K562 (cell line): Measurements from ENCODE around the gene PSMD8.

Experiments used
- CXXC5 ChIP-seq: fragments of 250-450 bp; sonication (Bioruptor Pico); IDR thresholded peaks from 2 replicates; pipeline ENCODE4 v1.8.0; 2022; ENCODE audit warnings: inconsistent platforms, mild to moderate bottlenecking, moderate library complexity
- FOXP1 ChIP-seq: sonication (generic); formaldehyde crosslinking; IDR thresholded peaks from 2 replicates; pipeline ENCODE4 v1.8.0; 2022; ENCODE audit warnings: mild to moderate bottlenecking, missing genetic modification reagents
- HDAC6 ChIP-seq: IDR thresholded peaks from 2 replicates; pipeline ENCODE4 v1.6.1; 2012; ENCODE audit warnings: low read depth, mild to moderate bottlenecking, control low read depth, inconsistent platforms, low read length, moderate library complexity
- MEF2D ChIP-seq: conservative IDR thresholded peaks from 2 replicates; pipeline ENCODE4 v1.6.1; 2016; ENCODE audit warnings: low read depth, missing genetic modification characterization, missing compliant biosample characterization
- POLR2A ChIP-seq: fragments of 450-650 bp; conservative IDR thresholded peaks from 2 replicates; pipeline ENCODE4 v1.6.1; 2016
- SIN3A ChIP-seq, 2 experiments: fragments of 150-350 bp in 1 of 2; IDR thresholded peaks; 2 replicates each; pipeline ENCODE4 v1.6.1; 2011 to 2016; ENCODE audit warnings: borderline replicate concordance in 2 of 2, low read depth in 2 of 2, low read length in 2 of 2, mild to moderate bottlenecking in 2 of 2, moderate library complexity in 2 of 2; ENCODE audit not compliant: control insufficient read depth in 1 of 2
- ZFP1 ChIP-seq: fragments of 450-650 bp; formaldehyde crosslinking; IDR thresholded peaks from 2 replicates; pipeline ENCODE4 v1.4.0; 2020; ENCODE audit warnings: mild to moderate bottlenecking, mixed read lengths
- ZNF780A ChIP-seq: fragments of 250-450 bp; sonication (Bioruptor Pico); IDR thresholded peaks from 2 replicates; pipeline ENCODE4 v1.5.0; 2021; ENCODE audit warnings: mild to moderate bottlenecking
- TF ChIP-seq, protein P1 (sequence below): sonication (generic); formaldehyde crosslinking; IDR thresholded peaks from 2 replicates; pipeline ENCODE4 v1.8.0; 2022; ENCODE audit warnings: missing genetic modification reagents, mild to moderate bottlenecking, borderline replicate concordance
- TF ChIP-seq, protein P2 (sequence below): sonication (generic); formaldehyde crosslinking; IDR thresholded peaks from 2 replicates; pipeline ENCODE4 v1.8.1; 2023; ENCODE audit warnings: mild to moderate bottlenecking, missing genetic modification reagents

DNA sequence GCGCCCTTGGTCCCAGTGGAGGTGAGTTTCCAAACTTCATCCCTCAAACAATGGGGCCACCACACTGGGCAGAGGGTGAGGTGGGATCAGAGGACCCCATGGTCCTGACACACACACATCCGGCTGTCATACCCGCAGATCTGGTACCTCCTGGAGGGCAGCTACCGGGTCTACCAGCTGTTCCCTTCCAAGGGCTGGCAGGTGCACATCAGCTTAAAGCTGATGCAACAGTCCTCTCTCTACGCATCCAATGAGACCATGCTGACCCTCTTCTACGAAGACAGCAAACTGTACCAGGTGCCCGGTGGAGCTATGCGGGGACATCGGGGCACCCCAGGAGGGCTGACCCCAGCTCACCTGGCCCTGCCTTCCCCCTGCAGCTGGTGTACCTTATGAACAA is 14.0 kb upstream of the PSMD8 start:
- TF ChIP-seq ZNF780A, result no peak
- no peak for TF ChIP-seq SIN3A (IDR thresholded peaks at IDR 0.05; ENCODE audit: borderline replicate concordance in 2 of 2, control insufficient read depth in 1 of 2, low read depth in 2 of 2, low read length in 2 of 2)
- TF ChIP-seq CXXC5 (CRISPR knock-in tag), result no peak
- TF ChIP-seq, protein P1, sequence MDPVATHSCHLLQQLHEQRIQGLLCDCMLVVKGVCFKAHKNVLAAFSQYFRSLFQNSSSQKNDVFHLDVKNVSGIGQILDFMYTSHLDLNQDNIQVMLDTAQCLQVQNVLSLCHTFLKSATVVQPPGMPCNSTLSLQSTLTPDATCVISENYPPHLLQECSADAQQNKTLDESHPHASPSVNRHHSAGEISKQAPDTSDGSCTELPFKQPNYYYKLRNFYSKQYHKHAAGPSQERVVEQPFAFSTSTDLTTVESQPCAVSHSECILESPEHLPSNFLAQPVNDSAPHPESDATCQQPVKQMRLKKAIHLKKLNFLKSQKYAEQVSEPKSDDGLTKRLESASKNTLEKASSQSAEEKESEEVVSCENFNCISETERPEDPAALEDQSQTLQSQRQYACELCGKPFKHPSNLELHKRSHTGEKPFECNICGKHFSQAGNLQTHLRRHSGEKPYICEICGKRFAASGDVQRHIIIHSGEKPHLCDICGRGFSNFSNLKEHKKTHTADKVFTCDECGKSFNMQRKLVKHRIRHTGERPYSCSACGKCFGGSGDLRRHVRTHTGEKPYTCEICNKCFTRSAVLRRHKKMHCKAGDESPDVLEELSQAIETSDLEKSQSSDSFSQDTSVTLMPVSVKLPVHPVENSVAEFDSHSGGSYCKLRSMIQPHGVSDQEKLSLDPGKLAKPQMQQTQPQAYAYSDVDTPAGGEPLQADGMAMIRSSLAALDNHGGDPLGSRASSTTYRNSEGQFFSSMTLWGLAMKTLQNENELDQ, result no peak
- no peak for TF ChIP-seq FOXP1 (CRISPR knock-in tag)
- TF ChIP-seq, protein P2, sequence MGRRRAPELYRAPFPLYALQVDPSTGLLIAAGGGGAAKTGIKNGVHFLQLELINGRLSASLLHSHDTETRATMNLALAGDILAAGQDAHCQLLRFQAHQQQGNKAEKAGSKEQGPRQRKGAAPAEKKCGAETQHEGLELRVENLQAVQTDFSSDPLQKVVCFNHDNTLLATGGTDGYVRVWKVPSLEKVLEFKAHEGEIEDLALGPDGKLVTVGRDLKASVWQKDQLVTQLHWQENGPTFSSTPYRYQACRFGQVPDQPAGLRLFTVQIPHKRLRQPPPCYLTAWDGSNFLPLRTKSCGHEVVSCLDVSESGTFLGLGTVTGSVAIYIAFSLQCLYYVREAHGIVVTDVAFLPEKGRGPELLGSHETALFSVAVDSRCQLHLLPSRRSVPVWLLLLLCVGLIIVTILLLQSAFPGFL (CRISPR knock-in tag), result no peak
- TF ChIP-seq POLR2A, result no peak
- TF ChIP-seq MEF2D (tag), result no peak
- TF ChIP-seq ZFP1 (CRISPR knock-in tag), result no peak
- no peak for TF ChIP-seq HDAC6
